RKO (cell line): ENCODE data around the gene ZNF319.

Experiments
- DNase-seq: peaks from one replicate; pipeline ENCODE4 v3.0.0-alpha.2; 2016; ENCODE audit warnings: low spot score

The ZNF319 gene

DNA sequence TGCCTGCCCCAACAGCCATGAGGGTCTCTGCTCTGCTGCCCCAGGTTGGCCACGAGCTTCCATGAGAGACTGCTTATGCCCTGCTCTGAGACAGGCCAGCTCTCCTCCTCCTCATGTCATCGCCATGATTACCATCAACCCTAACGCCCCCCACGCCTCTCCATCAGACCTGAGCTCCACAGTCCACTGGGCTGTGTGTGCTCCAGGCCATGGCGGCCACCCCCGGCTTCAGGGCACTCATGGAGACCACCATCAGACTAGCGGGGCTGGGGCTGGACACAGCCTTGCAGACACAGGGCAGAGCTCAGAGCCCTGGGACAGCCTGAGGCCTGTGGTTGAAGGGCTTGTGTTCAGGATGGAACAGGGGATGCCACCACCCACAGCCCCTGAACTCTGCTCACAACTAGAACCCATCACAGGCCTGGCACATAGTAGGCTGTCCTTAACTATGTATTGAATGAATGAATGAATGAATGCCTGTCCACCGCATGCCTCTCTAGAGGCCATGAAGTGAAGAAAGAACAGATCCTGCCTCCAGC is 44.1 kb downstream of the ZNF319 start:
- DNase-seq: no peak

DNA sequence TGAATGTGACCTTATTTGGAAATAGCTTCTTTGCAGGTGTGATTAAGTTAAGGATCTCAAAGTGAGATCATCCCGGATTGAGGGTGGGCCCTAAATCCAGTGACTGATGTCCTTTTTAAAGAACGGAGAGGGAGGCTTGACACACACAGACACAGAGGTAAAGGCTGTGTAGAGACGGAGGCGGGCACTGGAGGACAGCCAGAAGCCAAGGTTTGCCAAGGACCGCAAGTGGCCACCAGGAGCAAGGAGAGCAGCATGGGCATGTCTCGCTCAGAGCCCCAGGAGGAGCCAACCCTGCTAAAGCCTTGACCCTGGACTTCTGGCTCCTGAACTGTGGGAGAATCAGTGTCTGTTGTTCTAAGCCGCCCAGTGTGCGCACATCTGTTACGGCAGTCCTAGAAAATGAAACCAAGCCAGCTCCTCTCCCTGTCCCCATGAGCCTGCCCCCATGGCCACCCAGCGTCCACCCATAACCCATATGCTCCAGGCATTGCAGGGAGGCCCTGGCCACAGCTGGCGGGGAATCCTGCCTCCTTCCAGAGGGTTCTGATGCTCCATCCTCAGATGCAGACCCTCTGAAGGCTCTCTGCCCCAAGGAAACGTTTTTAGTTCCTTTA is 44.8 kb downstream of the ZNF319 start:
- no peak for DNase-seq

- no peak for DNase-seq
These were observed 46.6 kb downstream of the ZNF319 start for GRCh38 chr16:57953857-57954256.

DNA sequence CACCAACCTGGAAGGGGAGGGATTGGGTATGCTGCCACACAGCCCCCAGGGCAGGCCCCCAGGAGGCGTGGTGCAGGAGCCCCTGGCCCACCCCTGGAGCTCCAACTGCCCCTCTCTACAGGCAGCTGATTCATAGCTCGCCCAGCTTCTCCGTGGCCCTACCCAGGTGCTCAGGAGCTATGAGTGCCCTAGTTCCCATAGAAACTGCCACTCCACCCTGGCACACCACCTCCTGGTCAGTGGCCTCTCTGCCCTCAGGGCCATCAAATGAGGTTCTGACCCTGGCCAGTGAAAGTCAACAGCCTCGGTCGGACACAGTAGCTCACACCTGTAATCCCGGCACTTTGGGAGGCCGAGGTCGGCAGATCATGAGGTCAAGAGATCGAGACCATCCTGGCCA is 47.6 kb downstream of the ZNF319 start:
- no peak for DNase-seq

GRCh38 chr16:57951204-57951960 is 49.1 kb downstream of the ZNF319 start:
- DNase-seq: no peak

DNA sequence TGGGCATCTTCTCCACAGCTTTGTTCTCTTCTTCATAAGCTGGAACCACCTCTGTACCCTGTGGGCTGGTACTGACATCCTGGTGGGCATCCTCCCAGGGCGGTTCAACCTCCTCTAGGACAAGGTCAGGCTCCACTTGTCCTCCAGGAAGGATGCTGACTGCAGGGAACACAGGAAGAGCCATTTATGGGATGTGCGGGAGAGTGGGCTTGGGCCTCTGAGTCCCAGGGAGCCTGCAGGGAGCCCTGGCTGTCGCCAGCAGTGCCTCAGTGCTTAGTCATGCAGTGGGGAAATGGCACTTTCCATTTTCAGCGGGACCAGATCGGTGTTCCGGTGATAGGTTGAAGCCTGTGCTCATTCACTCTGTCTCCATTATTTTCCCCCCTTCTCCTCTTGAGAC is 50.1 kb downstream of the ZNF319 start:
- no peak for DNase-seq

DNA sequence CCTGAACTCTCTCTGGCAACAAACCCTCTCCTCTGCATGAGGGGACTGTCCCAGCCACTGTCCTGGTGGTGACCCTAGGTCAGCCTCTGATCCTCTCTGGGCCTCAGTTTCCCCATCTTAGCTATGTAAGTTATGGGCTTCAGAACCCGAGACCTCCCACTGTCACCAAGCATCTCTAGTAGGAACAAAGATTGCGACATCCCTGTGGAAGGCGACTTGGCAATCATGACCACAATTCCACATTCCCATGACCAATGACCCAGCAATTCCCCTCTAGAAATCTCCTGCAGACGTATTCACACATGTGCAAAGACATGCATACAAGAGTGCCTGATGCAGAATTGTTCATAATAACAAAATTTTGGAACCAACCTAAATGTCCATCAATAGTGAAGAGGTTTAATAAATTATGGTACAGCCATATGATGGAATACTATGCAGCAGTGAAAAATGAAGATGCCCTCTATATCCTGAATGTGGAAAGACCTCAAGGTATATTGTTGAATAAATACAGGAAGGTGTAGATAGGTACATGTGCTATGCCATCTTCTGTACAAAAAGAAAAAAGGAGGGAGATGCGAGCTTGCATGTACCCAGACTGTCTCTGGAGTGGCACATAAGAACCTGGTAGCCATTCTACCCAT is 50.8 kb downstream of the ZNF319 start:
- no peak for DNase-seq

DNA sequence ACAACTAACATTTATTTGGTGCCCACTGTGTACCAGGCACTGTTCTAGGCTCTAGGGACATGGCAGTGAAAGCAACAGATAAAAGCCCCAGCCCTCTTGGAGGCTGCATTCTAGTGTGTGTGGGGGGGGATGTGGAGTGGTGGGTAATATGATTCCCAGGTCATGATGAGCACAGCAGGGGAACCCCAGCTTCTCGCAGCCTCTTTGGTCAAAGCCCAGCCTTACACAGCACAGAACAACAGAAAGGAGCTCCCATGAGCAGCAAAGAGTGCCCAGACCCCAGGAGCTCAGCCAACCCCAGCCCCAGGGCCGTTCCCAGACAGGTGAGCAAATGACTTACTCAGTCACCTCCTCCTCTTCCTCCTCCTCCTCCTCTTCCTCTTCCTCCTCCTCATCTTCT is 51.5 kb downstream of the ZNF319 start:
- no peak for DNase-seq

DNA sequence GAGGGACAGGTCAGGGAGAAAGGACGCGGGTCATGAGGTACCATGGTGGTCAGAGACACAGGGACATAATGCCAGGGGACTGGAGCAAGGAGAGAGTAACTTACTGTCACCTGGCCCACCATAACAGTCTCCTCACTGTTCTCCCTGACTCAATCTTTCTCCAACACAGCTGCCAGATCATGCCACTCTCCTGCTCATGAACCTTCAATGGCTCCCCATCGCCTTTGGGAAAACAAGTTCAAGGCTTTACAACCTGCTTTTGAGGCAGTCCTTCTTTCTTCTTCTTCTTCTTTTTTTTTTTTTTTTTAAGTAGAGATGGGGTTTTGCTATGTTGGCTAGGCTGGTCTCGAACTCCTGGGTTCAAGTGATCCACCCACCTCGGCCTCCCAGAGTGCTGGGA is 52.4 kb downstream of the ZNF319 start:
- DNase-seq: no peak

DNA sequence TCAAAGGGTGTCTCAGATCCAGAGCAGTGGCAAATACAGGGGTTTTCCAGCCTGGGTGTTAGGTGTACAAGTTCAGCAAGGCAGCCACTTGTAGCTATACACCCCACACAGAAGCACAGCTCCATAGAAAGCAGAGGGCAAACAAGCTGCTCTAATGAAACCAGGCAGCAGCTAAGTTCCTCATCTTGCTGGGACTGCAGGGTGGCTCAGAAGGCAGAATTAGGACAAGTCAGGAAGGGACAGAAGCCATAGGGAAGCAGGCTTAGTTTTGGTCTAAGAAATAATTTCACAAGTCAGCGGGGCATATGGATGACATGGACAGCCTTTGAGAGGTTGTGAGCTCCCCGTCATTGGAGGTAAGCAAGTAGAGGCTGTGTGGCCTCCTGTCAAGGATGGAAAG is 53.2 kb downstream of the ZNF319 start:
- DNase-seq: no peak

- no peak for DNase-seq
These were observed 54.2 kb downstream of the ZNF319 start for GRCh38 chr16:57946181-57946801.

- no peak for DNase-seq
These were observed 54.7 kb downstream of the ZNF319 start for GRCh38 chr16:57945740-57946138.

DNA sequence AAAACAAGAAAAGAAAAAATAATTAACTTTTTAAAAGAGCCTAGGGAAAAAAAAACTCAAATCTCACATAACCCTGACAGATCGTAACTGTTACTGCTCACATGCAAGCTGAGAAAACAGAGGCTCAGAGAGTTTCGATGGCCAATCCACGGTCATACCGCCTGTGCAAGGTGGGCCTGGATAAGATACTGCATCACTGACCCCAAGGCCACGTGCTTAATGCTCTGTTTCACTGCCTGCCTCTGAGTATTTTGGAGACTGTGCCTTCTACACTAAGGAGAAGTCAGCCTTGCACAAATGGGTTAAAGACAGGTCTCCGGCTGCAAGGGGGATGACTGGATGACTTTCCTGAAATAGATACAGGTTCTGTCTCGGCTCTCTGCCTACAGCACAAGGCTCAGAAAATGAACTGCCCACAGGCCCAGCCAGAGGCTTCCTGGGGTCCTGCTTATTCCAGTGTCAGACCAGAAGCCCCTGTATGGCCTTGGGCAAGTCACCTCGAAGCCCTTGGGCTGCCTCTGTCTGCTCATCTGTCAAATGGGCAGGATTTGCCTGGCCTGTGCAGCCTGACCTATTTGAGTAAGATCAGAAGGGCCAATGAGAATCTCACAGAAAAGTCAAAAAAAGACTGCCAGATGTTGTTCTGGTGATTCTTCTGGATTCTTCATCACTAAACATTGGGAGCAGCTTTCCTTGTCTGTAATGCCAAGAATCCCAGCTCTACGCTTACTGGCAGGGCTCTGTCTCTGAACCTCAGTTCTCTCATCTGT is 55.3 kb downstream of the ZNF319 start:
- DNase-seq: no peak
